Spleen (tissue), 11 donors: ENCODE measurements around the gene SLC16A10. TPM values are rescaled to one million over a fixed set of nuclear protein-coding genes. Genes with fewer than 3 reads are reported as not detected.

Source experiments
- DNase-seq: peaks from one replicate; pipeline ENCODE4 v3.0.0-alpha.2; 2020
- H3K27ac ChIP-seq, 8 donors: fragments of 200-600 bp; sonication (generic) in 7 of 8; 1 replicate in 4 of 8; 2 replicates in 4 of 8; pipeline versions ENCODE4 v1.5.0 to v1.8.0; 2016 to 2021; ENCODE audit warnings: inconsistent platforms in 4 of 8, mild to moderate bottlenecking in 4 of 8, moderate library complexity in 1 of 8
- H3K27me3 ChIP-seq, 7 donors: fragments of 200-600 bp; sonication (generic) in 6 of 7; replicated peaks in 1 of 7; 1 replicate in 4 of 7; 2 replicates in 3 of 7; pipeline versions ENCODE4 v1.5.0 to v1.8.0; 2016 to 2021; ENCODE audit warnings: inconsistent platforms in 3 of 7, mild to moderate bottlenecking in 1 of 7
- H3K36me3 ChIP-seq, 6 donors: fragments of 200-600 bp; sonication (generic) in 5 of 6; 1 replicate in 4 of 6; 2 replicates in 2 of 6; pipeline versions ENCODE4 v1.5.0 to v1.8.0; 2016 to 2021; ENCODE audit warnings: inconsistent platforms in 2 of 6
- H3K4me1 ChIP-seq, 6 donors: fragments of 200-600 bp; sonication (generic) in 5 of 6; 1 replicate in 3 of 6; 2 replicates in 3 of 6; pipeline versions ENCODE4 v1.5.0 to v1.8.0; 2016 to 2021; ENCODE audit warnings: inconsistent platforms in 3 of 6
- H3K4me3 ChIP-seq, 8 donors: fragments of 200-600 bp; sonication (generic) in 7 of 8; 1 replicate in 4 of 8; 2 replicates in 4 of 8; pipeline versions ENCODE4 v1.5.0 to v1.8.0; 2016 to 2021; ENCODE audit warnings: inconsistent platforms in 4 of 8, mild to moderate bottlenecking in 4 of 8, moderate library complexity in 2 of 8
- H3K9me3 ChIP-seq, 8 donors: fragments of 200-600 bp; sonication (generic) in 7 of 8; 1 replicate in 4 of 8; 2 replicates in 4 of 8; pipeline versions ENCODE4 v1.5.0 to v1.8.0; 2016 to 2021; ENCODE audit warnings: inconsistent platforms in 4 of 8
- CTCF ChIP-seq, 11 experiments: fragments of 200-600 bp in 7 of 11; fragments of 450-650 bp in 4 of 11; sonication (generic) in 4 of 11; IDR thresholded peaks in 8 of 11; conservative IDR thresholded peaks in 3 of 11; 1 replicate in 7 of 11; 2 replicates in 4 of 11; pipeline versions ENCODE4 v1.4.0 to v1.8.0; 2016 to 2021; ENCODE audit warnings: antibody characterized with exemption in 11 of 11, inconsistent platforms in 4 of 11, mild to moderate bottlenecking in 1 of 11
- POLR2A ChIP-seq, 3 donors: fragments of 450-650 bp; IDR thresholded peaks; one replicate each; pipeline ENCODE4 v1.5.1; 2017; ENCODE audit warnings: antibody characterized with exemption in 3 of 3, mild to moderate bottlenecking in 1 of 3
- POLR2AphosphoS5 ChIP-seq, 3 donors: sonication (generic); formaldehyde crosslinking; IDR thresholded peaks; one replicate each; pipeline ENCODE4 v1.5.1; 2017; ENCODE audit warnings: antibody characterized with exemption in 3 of 3
- WGBS, 5 donors: extraction: QIAGEN DNeasy Blood & Tissue Kit in 3 of 5; methylation state at CpG; one replicate each; pipeline versions ENCODE4 v1.1.5 to v1.1.7; 2013 to 2018; 5-methylcytosine and 5-hydroxymethylcytosine counted together
- intact Hi-C: fragments of 100-400 bp; cut with DNase I; formaldehyde crosslinking; loops from one replicate; pipeline ENCODE4 v1.15.0; 2023; ENCODE audit warnings: low total_unique reads
- polyA plus RNA-seq, 3 donors: library from polyadenylated mRNA; stranded (reverse); fragments of 200-250 nt; gene quantifications; one replicate each; pipeline ENCODE4 v1.2.1, GENCODE V29; 2013
- total RNA-seq, 7 donors: library from RNA; depleted of rRNA in 3 of 7; stranded (reverse); fragments of >200 nt in 3 of 7; fragmentation: NEBNext Ultra II Directional in 4 of 7; extraction: Animal tissue kit (Norgen Biotek cat#: 25700) in 4 of 7; gene quantifications; one replicate each; pipeline versions ENCODE4 v1.1.0 to v1.2.1, GENCODE V29; 2016 to 2021
- donor health status: healthy with polysubstance abuse.
- donor health status: DM: no; HTN: no; CAD: no; lungs with moderate emphysema.
- donor health status: DM: no; HTN: no; CAD: no.
- donor health status: Bipolar disorder and iron deficiency.
- donor health status: healthy.
- donor health status: DM: no; HTN: no; CAD: no.
- donor health status: DM: yes; HTN: yes; CAD: no.

SLC16A10 gene
- total and polyA plus RNA-seq, 10 donors, result 0.24 to 19.9 (median 5.6) TPM

GRCh38 chr6:111230351-111231089, 143.2 kb downstream of the SLC16A10 start:
- no peaks in the 10 kb centered on the region for H3K9me3 ChIP-seq
- no peak for DNase-seq
- 67 to 82% (median 69%) methylated on average over 2 of the region's 2 CpGs for WGBS, 5 donors
- no peak overlapping the region for H3K4me3 ChIP-seq
- TF ChIP-seq POLR2AphosphoS5 (IDR thresholded peaks at IDR 0.05) (no peak), POLR2A (IDR thresholded peaks at IDR 0.05) (no peak), CTCF (IDR thresholded peaks at IDR 0.05 in 8 of 11, conservative IDR thresholded peaks at IDR 0.05 in 3 of 11) (no peak)
- H3K27me3 ChIP-seq, result no peaks in the 10 kb centered on the region
- H3K27ac ChIP-seq, result no peak overlapping the region
- no peaks in the 10 kb centered on the region for H3K4me1 ChIP-seq
- no peaks in the 10 kb centered on the region for H3K36me3 ChIP-seq
- intact Hi-C loops, result no loop called here

- Histone ChIP-seq H3K36me3 (no peaks in the 10 kb centered on the region), H3K27me3 (no peaks in the 10 kb centered on the region), H3K4me3 (no peak overlapping the region), H3K9me3 (no peaks in the 10 kb centered on the region), H3K27ac (no peak overlapping the region), H3K4me1 (no peaks in the 10 kb centered on the region)
- WGBS, 5 donors, result 78 to 93% (median 91%) methylated on average over 4 of the region's 4 CpGs
- intact Hi-C loops, result no loop called here
- DNase-seq, result no peak
- no peak for TF ChIP-seq POLR2A (IDR thresholded peaks at IDR 0.05)
- TF ChIP-seq CTCF (IDR thresholded peaks at IDR 0.05 in 8 of 11, conservative IDR thresholded peaks at IDR 0.05 in 3 of 11), result no peak
- TF ChIP-seq POLR2AphosphoS5 (IDR thresholded peaks at IDR 0.05), result no peak
Measured at GRCh38 chr6:111231090-111231459, 143.8 kb downstream of the SLC16A10 start.

- Histone ChIP-seq H3K4me1 (no peaks in the 10 kb centered on the region), H3K9me3 (no peaks in the 10 kb centered on the region), H3K4me3 (no peak overlapping the region), H3K27ac (no peak overlapping the region), H3K27me3 (no peaks in the 10 kb centered on the region), H3K36me3 (no peaks in the 10 kb centered on the region)
- WGBS, 5 donors, result 87 to 100% (median 95%) methylated on average over 2 of the region's 2 CpGs
- intact Hi-C loops, result no loop called here
- TF ChIP-seq POLR2A (IDR thresholded peaks at IDR 0.05), result no peak
- TF ChIP-seq CTCF (IDR thresholded peaks at IDR 0.05 in 8 of 11, conservative IDR thresholded peaks at IDR 0.05 in 3 of 11), result no peak
- TF ChIP-seq POLR2AphosphoS5 (IDR thresholded peaks at IDR 0.05), result no peak
- DNase-seq, result no peak
Measured at GRCh38 chr6:111237852-111238251, 150.5 kb downstream of the SLC16A10 start.

- intact Hi-C loops, result no loop called here
- H3K9me3 ChIP-seq, result no peaks in the 10 kb centered on the region
- WGBS, 5 donors, result 55 to 74% (median 73%) methylated on average over 4 of the region's 4 CpGs
- H3K27ac ChIP-seq, result peak overlapping the region in 1 of 8 donors; percentile 21
- no peak for DNase-seq
- H3K27me3 ChIP-seq, result no peaks in the 10 kb centered on the region
- TF ChIP-seq POLR2A (IDR thresholded peaks at IDR 0.05) (no peak), POLR2AphosphoS5 (IDR thresholded peaks at IDR 0.05) (peak in 1 of 3 donors; percentile 9), CTCF (IDR thresholded peaks at IDR 0.05 in 8 of 11, conservative IDR thresholded peaks at IDR 0.05 in 3 of 11) (no peak)
- H3K4me3 ChIP-seq, result no peak overlapping the region
- H3K4me1 ChIP-seq, result no peaks in the 10 kb centered on the region
- no peaks in the 10 kb centered on the region for H3K36me3 ChIP-seq
Measured at GRCh38 chr6:111238464-111239119, 151.3 kb downstream of the SLC16A10 start.
